ENCODE results near the gene SLC49A3.

DNA sequence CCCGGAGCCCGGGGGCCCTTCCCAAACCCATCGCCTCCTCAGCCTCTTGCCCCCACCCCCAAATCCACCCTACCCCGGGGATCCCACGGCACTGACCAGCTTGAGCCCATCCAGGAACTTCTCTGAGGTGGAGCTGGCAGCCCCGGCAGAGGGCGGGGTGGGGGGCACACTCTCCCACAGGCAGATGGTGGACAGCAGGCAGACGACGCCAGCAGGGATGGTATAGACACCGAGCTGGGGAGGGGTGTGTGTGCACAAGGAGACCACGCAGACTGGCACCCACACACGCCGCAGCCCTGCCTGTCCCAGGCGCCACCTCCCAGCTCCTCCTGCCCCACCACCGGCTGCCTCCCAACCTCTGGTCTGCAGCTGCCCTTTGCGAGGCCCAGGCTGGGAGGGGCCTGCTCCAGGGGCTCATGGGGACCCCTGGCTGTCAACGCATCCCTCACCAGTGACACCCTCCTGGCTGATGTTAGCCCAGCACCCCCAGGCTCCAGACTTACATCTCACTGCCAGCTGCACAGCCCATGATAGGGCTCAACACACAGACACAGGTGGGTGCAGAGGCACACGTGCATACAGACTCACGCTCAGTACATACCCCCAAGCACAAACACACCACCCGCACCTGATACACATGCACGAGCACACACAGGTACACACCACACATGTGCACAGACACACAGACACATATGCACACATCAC lies 4.2 kb downstream of the SLC49A3 start:
- TF ChIP-seq EZH2 (IDR thresholded peaks at IDR 0.05; ENCODE audit: insufficient read depth, poor library complexity, severe bottlenecking) = no peak
- no peak for TF ChIP-seq EZH2phosphoT487 (IDR thresholded peaks at IDR 0.05; ENCODE audit: insufficient read depth, low read depth)
